Stimulated activated CD4-positive, alpha-beta T cell treated with anti-CD3 and anti-CD28 coated beads, Interleukin-2, amount 100 ng/mL, for 48 hours (primary cell): ENCODE measurements around the gene CMTM8.

Experiments
- DNase-seq, 2 donors: peaks; one replicate each; pipeline ENCODE4 v3.0.0-alpha.2; 2020

The CMTM8 gene

DNA sequence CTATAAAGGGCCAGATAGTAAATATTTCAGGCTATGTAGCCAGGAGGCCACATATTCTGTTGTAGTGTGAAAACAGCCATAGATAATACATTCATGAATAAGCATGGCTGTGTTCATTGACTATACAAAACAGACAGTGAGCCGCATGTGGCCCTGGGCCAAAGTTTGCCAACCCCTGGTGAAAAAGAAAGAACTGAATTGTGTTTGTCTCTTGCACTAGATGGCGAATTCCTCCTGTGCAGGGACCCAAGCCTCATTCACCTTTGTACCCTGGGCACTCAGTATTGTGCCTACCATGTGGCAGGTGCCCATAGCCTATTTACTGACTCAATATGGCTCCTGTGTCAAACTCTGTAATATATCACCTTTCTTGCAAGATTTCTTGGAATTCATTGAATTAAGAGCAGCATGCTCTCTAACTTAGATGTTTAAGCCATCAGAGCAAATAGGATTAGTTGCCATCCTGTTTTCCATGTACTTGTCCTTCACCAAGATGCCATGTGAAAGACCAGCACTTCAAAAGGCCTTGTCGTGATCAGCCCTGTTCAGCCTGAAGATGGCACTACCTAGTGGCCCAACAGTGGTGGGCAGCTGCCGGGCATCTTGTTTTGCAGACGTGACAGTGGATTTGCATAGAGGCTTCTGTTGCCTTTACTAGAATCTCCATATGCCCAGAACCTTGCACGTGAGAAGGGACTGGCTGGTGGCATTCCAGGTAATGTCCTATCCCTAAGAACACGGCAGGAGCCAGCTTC is 102.3 kb downstream of the CMTM8 start:
- DNase-seq = no peak

DNA sequence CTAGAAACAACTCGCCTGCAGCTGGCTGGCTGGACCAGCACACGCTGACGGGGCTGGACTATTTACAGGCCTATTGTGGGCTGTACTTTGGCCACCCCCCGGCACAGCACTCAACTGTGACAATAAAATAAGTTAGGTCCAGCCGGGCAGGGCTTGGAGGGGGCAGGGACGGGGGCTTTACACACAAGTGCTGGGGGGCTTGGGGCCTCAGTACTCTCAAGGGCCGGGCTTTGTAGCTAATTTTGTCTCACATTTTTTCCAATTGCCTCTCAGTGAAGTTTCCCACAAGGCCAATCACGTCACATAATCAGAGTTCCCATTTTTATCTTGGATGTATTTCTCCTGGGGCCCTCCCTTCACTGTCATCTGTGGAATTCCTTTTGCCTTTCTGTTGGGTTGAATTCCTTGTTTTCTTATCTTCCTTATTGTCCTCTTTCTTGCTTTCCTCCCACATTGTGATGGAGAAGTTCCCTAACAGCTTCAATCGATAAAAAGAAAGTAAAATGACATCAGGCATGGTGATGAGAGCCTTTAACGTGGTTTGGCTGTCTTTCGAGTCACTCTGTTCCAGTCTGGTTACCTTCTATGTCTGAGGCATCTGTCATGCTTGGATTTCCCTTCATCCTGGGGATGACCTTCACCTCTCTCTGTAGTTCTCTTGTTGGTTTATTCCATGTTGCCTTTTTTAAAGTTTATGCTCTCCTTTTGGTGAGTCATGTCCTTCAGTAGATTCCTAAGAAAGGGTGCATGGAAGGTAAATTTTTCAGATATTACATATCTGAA is 109.1 kb downstream of the CMTM8 start:
- DNase-seq = no peak

GRCh38 chr3:32349184-32349583 is 110.7 kb downstream of the CMTM8 start:
- no peak for DNase-seq

- no peak for DNase-seq
Measured at GRCh38 chr3:32352563-32352962, 114.1 kb downstream of the CMTM8 start.

DNA sequence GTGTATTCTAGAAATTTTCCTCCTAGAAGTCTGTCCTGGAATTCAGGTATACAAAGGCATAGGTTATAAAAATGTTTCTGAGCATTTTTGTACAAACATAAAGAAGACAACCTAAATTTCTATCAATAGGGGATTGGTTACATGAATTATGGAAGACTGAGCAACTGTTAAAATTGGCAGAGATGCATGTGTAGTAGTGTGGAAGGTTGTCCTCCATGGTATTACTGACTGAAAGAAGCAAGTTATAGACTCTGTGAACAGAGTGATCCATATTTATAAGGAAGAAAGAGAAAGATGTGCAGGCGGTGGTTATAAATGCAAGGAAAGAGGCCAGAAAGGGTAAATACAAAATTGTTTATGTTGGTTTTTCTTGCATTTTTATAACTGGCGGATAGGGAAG is 114.9 kb downstream of the CMTM8 start:
- no peak for DNase-seq

DNA sequence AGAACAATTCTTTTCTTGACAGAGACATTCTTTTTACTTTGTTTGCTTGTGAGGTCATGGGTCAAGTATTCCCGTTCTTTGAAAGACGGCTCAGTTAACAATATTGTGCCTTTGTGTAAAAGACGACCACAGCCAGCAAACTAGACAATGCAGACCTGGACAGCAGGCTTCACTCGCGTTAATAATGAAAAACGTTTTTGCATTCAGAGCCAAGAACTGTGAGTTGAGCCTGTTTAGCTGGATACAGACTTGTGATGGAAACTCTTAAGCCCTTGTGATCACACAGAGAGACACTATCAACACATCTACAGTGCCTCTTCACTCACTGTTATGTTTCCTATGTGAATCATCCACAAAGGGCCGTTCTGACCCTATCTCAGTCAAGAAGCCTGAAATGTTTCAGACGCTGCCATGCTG is 115.9 kb downstream of the CMTM8 start:
- DNase-seq = no peak

- no peak for DNase-seq
Measured at GRCh38 chr3:32355751-32356291, 117.3 kb downstream of the CMTM8 start.

- DNase-seq = no peak
Measured at GRCh38 chr3:32359766-32360492, 121.4 kb downstream of the CMTM8 start.

DNA sequence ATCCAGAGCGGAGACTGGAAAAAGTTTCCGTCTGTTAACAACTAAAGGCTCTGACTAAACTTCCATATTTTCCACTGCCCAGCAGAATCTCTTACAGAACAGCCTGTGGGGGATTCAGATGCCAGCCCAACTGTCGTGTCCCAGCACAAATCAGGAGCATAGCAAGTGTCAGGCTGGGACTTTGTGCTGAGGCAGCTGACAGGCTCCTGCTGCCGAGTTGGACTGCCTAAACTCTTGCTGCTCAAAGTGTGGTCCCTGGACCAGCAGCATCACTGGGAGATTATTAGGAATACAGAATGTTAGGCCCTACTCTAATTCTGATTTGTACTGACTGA is 122.0 kb downstream of the CMTM8 start:
- no peak for DNase-seq

GRCh38 chr3:32366638-32367397 is 128.3 kb downstream of the CMTM8 start:
- DNase-seq = no peak

DNA sequence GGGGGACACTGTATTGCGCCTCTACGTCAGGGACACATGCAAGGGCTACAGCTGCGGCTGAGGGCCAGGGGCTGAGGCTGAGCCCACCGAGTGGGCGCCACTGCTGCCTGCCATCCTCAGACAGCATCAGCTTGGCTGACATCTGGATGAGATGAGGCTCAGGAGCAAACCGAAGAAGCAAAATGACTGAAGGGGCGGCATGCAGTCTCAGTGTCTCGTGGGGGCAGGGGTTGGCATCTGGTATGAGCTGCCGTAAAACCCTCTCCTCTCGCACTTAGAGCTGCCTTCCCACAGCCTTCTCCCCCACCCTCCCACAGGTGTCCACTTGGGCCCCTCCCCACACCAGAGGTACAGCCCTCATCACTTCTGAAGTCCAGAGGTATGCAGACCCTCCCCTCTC is 129.0 kb downstream of the CMTM8 start:
- no peak for DNase-seq

GRCh38 chr3:32371461-32372212 is 133.2 kb downstream of the CMTM8 start:
- DNase-seq = no peak

- no peak for DNase-seq
Measured at GRCh38 chr3:32372213-32372490, 133.7 kb downstream of the CMTM8 start.

DNA sequence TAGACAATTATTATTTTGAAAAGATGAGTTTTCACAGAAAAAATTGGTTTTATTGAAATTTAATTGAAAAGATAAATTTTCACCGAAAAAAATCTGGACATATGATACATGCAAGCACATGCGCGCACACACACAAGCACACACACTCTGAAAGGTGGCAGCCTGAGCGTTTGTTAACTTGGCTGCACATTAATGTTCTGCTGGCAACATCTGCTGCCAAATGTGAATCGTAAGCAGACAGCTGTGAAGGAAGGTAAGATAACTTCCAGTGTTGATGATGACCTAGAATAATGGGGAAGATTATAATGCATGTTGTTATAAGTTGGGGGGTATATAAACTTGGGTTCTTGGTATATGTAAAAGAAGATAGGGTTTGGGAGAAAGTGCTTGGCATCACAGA is 134.8 kb downstream of the CMTM8 start:
- no peak for DNase-seq

DNA sequence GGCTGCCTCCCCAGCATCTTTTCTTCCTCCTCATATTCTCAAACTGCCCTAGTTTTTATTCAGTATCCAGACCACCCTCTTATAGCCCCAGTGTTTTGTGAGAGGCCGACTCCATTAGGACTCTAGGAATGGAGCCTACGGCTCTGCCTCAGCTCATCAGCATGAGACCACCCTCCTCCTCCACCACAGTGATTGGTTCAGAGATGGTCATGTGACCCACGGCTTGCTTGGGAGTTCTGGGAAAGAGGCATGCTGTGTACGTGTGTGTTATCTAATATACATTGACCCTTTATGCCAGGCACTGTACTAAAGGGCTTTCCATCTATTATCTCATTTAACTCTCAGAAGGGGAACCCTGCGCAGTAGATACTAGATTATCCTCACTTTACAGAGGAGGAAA is 135.4 kb downstream of the CMTM8 start:
- no peak for DNase-seq

DNA sequence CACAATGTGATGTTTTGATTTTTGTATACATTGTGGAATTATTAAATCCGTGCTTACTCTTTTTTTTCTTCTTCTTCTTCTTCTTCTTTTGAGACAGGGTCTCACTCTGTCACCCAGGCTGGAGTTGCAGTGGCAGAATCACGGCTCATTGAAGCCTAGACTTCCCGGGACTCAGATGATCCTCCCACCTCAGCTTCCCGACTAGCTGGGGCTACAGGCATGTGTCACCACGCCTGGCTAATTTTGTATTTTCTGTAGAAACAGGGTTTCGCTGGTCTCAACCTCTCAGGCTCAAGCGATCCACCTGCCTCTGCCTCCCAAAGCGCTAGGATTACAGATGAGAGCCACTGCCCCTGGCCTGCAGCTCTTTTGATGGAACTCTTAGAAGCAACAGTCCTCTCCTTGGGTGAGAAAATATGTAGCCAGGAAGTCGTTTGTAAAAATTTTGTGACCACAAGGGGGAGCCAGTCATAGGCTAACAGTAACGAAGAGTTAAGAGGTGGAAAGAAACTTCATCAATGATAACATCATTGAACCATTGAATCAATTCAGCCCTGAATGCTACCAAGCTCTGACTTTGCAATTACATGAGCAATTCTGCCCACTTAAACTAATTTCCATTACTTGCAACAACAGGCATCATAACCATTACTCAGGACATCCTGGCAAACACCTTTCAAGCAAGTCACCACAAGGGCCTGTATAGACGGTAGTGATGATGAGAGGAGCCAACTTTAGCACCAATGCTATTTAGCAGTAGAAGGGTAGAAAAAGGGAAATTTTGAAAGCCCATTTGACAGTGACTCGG is 136.5 kb downstream of the CMTM8 start:
- DNase-seq = peak; percentile 72 to 77

GRCh38 chr3:32375596-32375930 is 137.1 kb downstream of the CMTM8 start:
- no peak for DNase-seq

- no peak for DNase-seq
Measured at GRCh38 chr3:32376115-32376514, 137.6 kb downstream of the CMTM8 start.

DNA sequence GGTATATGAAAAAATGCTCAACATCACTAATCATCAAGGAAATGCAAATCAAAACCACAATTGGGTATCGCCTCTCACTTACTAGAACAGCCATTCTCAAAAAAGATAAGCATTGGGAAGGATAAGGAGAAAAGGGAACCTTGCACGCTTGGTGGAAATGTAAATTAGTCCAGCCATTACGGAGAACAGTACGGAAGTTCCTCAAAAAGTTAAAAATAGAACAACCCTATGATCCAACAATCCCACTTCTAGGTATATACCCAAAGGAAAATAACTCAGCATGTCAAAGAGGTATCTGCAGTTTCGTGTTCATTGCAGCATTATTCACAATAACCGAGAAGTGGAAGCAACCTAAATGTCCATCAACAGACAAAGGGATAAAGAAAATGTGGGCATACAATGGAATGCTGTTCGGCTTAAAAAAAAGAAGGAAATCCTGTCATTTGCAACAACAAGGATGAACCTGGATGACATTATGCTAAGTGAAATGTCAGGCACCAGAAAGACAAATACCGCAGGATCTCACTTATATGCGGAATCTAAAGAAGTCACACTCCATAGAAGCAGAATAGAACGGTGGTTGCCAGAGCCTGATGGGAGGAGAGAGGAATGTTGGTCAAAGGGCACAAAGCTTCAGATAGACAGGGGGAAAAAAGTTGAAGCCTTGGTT is 141.5 kb downstream of the CMTM8 start:
- DNase-seq = no peak

DNA sequence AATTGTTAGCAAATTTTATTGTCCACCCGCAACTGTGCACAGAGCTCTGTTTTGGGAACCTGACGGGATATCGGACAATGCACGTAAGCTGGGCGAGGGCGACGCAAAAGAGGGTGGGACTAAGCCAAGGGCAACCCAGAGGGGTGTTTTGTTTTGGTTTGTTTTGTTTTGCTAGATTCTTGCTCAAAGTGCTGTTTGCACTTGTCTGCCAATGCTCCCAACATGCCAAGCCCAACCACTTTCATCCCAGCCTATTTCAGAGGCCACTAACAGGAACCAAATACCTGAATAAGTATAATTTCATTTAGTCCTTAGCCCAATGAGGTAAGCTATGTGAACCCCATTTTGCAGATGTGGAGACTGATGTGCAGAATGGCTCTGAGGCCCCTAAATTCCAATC is 143.4 kb downstream of the CMTM8 start:
- DNase-seq = no peak

GRCh38 chr3:32383136-32383711 is 144.7 kb downstream of the CMTM8 start:
- DNase-seq = no peak
